SK-N-MC (cell line): ENCODE data around the gene EID3.

Source experiments
- EZH2 ChIP-seq: fragments of 200-600 bp; sonication (generic); IDR thresholded peaks from one replicate; pipeline ENCODE4 v1.6.1; 2017; ENCODE audit warnings: antibody characterized with exemption
- FOXP2 ChIP-seq: optimal IDR thresholded peaks from 2 replicates; pipeline ENCODE3; 2011; ENCODE audit warnings: mild to moderate bottlenecking, moderate library complexity; ENCODE audit not compliant: insufficient read depth; ENCODE audit errors: extremely low read length, control extremely low read depth
- POLR2AphosphoS5 ChIP-seq: IDR thresholded peaks from 2 replicates; pipeline ENCODE4 v1.6.1; 2012; ENCODE audit warnings: mild to moderate bottlenecking, low read depth, low read length, borderline replicate concordance

- TF ChIP-seq POLR2AphosphoS5 = no peak
- no peak for TF ChIP-seq EZH2
- TF ChIP-seq FOXP2 = no peak
These were observed 41.1 kb downstream of the EID3 start for GRCh38 chr12:104344682-104345081.
